ENCODE data around the gene CDS1.
"Not testable (repeated sequence)": the region's sequence is repeated elsewhere in the genome, so short reads cannot be mapped to it uniquely, and the experiment has no call there.

The CDS1 gene

DNA sequence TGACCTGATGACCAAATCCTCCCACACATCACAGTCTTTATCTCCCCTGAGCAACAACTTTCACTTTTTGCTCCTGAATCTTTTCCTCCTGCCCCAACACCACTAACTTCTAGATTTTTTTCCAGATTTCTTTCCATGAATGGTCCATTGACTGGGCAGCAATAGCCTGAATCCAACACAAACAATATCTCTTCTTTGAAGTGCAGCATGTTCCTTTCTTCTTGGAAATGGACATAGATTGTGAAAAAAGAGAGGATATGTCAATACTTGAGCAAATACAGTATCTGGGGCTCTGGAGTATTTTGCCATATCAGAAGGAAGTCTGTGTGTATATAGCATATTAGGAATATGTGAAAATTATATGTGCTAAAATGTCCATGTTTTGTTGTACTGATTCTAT is 55.2 kb downstream of the CDS1 start:
- Mint-ChIP-seq H3K4me1 (ENCODE audit: low read depth) (no peaks in the 10 kb centered on the region), H3K36me3 (ENCODE audit: low read depth) (no peaks in the 10 kb centered on the region), H3K4me3 (no peak overlapping the region), H3K27ac (no peak overlapping the region), H3K9me3 (no peaks in the 10 kb centered on the region), H3K27me3 (no peaks in the 10 kb centered on the region)

DNA sequence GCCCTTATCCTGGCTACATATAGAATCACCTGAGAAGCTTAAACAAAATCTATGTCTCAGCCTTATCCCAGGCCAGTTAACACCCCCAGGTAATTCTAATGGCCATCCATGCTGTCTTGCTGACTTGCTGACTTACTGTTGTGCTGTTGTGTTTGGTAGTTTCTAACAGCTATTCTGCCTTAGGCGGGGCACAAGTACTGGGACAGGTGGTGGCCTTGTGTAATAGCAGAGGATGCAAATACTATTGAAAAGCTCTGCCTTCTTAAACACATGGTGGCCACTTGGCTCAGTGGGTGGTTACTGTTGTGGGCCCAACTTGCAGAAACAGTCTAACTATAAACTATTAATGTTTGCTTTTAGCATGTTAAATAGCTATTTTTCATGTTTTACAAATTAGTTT is 56.2 kb downstream of the CDS1 start:
- Mint-ChIP-seq H3K36me3 (ENCODE audit: low read depth) (no peaks in the 10 kb centered on the region), H3K9me3 (no peaks in the 10 kb centered on the region), H3K4me1 (ENCODE audit: low read depth) (no peaks in the 10 kb centered on the region), H3K27ac (no peak overlapping the region), H3K4me3 (no peak overlapping the region), H3K27me3 (no peaks in the 10 kb centered on the region)

DNA sequence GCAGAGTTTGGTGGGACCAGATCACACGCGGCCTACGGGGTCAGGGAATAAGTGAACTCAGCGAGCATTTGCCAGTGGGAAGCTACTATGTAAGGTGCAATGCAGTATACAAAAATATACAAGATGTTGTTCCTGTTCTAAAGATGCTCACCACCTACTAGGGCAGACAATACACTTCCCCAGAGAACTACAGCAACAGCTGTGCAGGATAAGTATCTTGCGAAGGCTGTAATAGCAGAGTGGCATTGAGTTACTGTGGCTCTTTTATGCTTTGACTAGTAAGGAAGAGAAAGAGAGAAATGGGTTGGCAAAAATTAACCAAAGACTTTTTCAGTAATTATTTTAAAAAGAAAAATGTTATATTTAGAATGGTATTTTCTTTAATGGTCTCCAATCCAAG is 61.2 kb downstream of the CDS1 start:
- H3K9me3 Mint-ChIP-seq, result no peaks in the 10 kb centered on the region
- peaks cover 4% of the 10 kb centered on the region for H3K27me3 Mint-ChIP-seq
- no peaks in the 10 kb centered on the region for H3K36me3 Mint-ChIP-seq (ENCODE audit: low read depth)
- H3K4me1 Mint-ChIP-seq (ENCODE audit: low read depth), result no peaks in the 10 kb centered on the region
- no peak overlapping the region for H3K4me3 Mint-ChIP-seq
- no peak overlapping the region for H3K27ac Mint-ChIP-seq

DNA sequence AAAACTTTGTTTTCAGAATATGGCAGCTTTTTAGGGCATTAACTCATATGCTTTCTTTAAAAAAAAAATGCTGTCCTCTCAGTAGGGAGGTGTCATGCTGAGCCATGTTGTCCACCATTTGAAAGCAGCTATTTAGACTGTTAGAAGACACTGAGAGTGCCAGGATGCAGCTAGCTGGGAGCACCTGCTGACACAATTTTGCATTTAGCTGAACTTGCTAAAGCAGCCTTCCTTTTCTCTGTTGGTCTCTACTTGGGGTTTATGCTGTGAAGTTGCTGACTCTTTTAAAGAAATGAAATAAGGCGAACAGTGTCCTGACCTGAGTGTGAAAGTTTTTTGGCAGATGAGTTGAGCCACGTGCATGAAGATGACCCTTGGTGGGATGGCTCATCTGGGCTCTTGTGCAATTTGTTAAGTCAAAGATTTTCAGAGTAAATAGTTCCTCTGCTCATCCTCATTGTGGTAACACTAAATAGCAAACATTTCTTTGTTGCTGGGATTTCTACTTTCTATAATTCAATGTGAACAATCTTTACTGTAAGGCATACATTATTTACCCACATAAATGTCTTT is 64.5 kb downstream of the CDS1 start:
- Mint-ChIP-seq H3K27me3 (peaks cover 4% of the 10 kb centered on the region), H3K4me3 (no peak overlapping the region), H3K9me3 (no peaks in the 10 kb centered on the region), H3K36me3 (ENCODE audit: low read depth) (no peaks in the 10 kb centered on the region), H3K27ac (no peak overlapping the region), H3K4me1 (ENCODE audit: low read depth) (no peaks in the 10 kb centered on the region)

DNA sequence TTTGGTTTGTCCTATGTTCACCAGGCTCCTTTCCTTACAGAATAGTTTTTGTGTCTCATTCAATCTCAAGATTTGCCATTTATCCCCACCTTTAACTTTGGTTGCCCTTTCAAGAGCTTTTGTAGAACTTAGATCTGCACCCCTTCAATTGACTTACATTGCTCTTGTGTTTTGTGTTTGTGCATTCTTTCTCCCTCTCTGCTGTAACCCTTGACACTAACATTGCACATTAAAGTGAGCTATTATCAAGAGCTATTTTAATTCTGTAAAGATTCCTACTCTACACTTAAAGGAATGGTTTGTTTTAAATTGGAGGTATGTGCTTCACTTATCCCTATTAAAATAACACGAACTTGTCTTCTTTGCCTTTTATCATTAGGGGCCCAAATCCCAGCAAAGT is 65.3 kb downstream of the CDS1 start:
- peaks cover 4% of the 10 kb centered on the region for H3K27me3 Mint-ChIP-seq
- H3K9me3 Mint-ChIP-seq, result no peaks in the 10 kb centered on the region
- H3K4me3 Mint-ChIP-seq, result no peak overlapping the region
- H3K36me3 Mint-ChIP-seq (ENCODE audit: low read depth), result no peaks in the 10 kb centered on the region
- no peaks in the 10 kb centered on the region for H3K4me1 Mint-ChIP-seq (ENCODE audit: low read depth)
- no peak overlapping the region for H3K27ac Mint-ChIP-seq

DNA sequence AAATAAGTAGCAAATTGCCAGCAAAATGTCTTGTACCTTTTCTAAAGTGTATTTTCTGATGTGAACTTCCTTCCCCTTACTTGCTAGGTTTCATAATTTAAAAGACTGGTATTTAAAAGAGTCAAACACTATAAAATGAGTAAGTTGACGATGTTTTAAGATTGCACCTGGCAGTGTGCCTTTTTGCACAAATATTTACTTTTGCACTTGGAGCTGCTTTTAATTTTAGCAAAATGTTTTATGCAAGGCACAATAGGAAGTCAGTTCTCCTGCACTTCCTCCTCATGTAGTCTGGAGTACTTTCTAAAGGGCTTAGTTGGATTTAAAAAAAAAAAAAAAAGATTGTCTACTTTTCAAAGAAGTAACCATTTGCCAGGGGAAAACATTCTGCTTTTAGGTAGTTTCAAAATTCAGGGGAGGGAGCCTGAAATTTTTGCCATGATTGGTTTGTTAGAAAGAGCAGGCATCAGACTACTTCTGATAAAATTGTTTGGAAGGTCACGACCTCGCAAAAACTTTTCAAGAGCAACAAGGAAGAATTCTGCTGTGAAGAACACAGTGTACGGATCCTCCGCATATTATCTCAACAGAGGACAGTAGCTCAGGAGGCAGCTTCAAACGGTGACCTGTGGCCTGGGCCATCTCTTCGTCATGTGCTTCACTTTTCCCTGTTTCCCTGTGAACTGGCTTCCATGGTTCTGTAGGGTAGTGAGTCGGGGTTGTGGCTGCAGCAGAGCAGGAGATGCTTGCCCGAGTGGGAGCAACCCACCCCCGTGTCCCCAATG is 66.1 kb downstream of the CDS1 start:
- H3K4me1 Mint-ChIP-seq (ENCODE audit: low read depth), result no peaks in the 10 kb centered on the region
- peaks cover 4% of the 10 kb centered on the region for H3K27me3 Mint-ChIP-seq
- H3K4me3 Mint-ChIP-seq, result no peak overlapping the region
- H3K36me3 Mint-ChIP-seq (ENCODE audit: low read depth), result no peaks in the 10 kb centered on the region
- no peak overlapping the region for H3K27ac Mint-ChIP-seq
- H3K9me3 Mint-ChIP-seq, result no peaks in the 10 kb centered on the region

DNA sequence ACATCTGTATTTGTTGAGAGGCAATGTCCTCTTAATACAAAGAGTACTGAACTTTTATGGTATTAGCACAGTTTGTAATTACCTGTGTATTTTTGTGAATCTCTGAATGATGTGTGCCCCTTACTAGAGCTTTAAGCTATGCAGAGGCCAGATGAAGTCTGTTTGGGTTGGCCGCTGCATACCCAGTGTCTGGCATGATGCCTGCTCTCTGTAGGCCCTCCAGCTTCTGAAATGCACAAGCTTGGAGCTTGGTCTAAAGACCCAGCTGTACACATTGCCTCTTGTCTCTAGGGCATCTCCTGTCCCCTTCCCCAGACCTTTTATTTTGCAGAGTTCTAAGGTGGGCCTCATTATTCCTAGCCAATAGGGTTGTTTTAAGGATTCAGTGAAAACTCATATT is 68.6 kb downstream of the CDS1 start:
- no peaks in the 10 kb centered on the region for H3K27me3 Mint-ChIP-seq
- no peaks in the 10 kb centered on the region for H3K9me3 Mint-ChIP-seq
- no peaks in the 10 kb centered on the region for H3K4me1 Mint-ChIP-seq (ENCODE audit: low read depth)
- H3K27ac Mint-ChIP-seq, result no peak overlapping the region
- no peaks in the 10 kb centered on the region for H3K36me3 Mint-ChIP-seq (ENCODE audit: low read depth)
- no peak overlapping the region for H3K4me3 Mint-ChIP-seq

DNA sequence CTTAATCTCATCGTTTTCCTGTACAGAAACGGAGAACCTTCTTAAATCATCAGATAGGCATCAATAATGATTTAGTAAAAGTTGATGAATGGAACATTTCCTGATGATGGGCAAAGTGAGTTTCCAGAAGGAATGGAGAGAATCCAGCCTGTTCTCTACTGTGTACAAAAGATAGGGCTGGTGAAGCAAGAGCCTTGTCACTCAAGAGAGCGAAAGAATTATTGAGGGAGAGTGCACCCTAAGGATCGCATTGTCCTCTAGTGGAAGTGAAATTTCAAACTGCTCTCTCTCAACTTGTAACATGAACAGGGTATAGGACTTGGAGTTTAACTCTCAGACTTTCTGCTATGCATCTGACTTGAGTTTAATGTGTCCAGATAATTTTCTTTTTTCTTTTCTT is 69.6 kb downstream of the CDS1 start:
- H3K27ac Mint-ChIP-seq, result no peak overlapping the region
- H3K4me1 Mint-ChIP-seq (ENCODE audit: low read depth), result no peaks in the 10 kb centered on the region
- no peaks in the 10 kb centered on the region for H3K9me3 Mint-ChIP-seq
- H3K36me3 Mint-ChIP-seq (ENCODE audit: low read depth), result no peaks in the 10 kb centered on the region
- H3K4me3 Mint-ChIP-seq, result no peak overlapping the region
- no peaks in the 10 kb centered on the region for H3K27me3 Mint-ChIP-seq

DNA sequence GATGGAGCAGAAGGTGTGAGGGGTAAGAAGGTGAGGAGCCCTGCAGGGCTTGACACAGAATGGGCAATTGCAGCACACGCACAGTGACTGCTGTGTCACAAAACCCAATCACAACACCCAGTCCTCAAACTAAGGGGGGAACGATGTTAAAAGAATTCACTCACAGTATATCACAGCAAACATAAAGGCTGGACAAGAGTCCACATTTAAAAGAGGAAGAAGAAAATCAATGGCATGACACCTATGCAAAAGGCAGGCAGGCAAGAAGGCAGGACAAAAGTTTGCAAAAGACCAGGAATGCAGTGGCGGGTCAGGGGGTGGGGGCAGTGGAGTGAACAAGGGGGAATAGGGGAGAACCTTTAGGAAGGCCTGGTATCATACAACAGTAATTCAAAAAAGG is 77.7 kb downstream of the CDS1 start:
- Mint-ChIP-seq H3K27me3 (no peaks in the 10 kb centered on the region), H3K36me3 (ENCODE audit: low read depth) (no peaks in the 10 kb centered on the region), H3K27ac (no peak overlapping the region), H3K9me3 (no peaks in the 10 kb centered on the region), H3K4me1 (ENCODE audit: low read depth) (no peaks in the 10 kb centered on the region), H3K4me3 (no peak overlapping the region)

DNA sequence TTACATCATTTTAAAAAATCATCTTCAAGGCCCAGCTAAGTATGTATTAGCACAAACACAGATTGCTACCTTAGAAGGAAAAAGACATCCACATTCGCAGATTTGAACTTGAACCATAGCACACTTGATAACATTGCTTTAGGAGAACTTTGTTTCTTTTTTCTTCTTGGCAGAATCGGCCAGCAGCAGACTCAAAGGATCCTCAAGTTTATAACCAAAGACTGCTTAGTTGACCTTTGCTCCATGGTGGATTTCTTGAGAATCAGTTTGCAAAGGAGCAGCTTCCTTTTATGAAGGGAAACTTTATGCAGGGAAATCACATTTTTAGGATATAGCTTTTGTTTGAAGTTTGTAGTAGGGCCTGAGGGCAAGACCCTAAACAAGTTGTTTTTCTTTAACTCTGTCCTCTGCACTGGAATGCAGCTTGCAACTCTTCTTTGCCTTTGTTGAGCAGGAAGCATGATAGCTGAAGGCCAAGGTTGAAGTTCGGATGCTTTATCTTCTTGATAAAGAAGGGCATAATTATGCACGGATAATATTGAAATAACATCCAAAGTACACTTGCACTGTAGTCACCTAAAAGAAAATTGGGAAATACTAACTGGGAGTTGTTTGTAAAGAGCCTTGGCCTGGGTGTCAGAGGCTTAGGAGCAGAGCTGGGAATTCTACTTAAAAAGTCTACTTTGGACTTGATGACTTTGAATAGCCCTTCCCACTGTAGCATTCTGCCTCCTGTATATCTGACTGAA is 78.4 kb downstream of the CDS1 start:
- Mint-ChIP-seq H3K27me3 (no peaks in the 10 kb centered on the region), H3K4me3 (no peak overlapping the region), H3K36me3 (ENCODE audit: low read depth) (no peaks in the 10 kb centered on the region), H3K27ac (no peak overlapping the region), H3K4me1 (ENCODE audit: low read depth) (no peaks in the 10 kb centered on the region), H3K9me3 (no peaks in the 10 kb centered on the region)

DNA sequence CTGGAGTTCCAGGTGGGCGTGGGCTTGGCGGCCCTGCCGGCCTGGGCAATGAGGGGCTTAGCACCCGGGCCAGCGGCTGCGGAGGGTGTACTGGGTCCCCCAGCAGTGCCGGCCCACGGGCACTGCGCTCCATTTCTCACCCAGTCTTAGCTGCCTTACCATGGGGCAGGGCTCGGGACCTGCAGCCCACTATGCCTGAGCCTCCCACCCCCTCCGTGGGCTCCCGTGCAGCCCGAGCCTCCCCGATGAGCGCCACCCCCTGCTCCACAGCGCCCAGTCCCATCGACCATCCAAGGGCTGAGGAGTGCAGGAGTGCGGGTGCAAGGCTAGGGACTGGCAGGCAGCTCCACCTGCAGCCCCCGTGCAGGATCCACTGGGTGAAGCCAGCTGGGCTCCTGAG is 81.8 kb downstream of the CDS1 start:
- not testable (repeated sequence) for H3K4me3 Mint-ChIP-seq; H3K36me3 Mint-ChIP-seq (ENCODE audit: low read depth); H3K9me3 Mint-ChIP-seq; H3K27ac Mint-ChIP-seq; H3K27me3 Mint-ChIP-seq; H3K4me1 Mint-ChIP-seq (ENCODE audit: low read depth)

DNA sequence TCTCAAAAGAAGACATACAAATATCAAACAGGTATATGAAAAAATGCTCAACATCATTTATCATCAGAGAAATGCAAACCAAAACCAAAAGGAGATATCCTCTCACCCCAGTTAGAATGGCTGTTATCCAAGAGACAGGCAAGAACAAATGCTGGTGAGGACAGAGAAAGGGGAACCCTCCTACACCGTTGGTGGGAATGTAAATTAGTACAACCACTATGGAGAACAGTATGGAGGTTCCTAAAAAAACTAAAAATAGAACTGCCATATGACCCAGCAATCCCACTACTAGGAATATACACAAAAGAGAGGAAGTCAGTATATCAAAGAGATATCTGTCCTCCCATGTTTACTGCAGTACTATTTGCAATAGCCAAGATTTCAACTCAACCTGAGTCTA is 83.5 kb downstream of the CDS1 start:
- Mint-ChIP-seq H3K4me1 (ENCODE audit: low read depth) (no peaks in the 10 kb centered on the region), H3K9me3 (no peaks in the 10 kb centered on the region), H3K27ac (no peak overlapping the region), H3K27me3 (no peaks in the 10 kb centered on the region), H3K36me3 (ENCODE audit: low read depth) (no peaks in the 10 kb centered on the region), H3K4me3 (no peak overlapping the region)

DNA sequence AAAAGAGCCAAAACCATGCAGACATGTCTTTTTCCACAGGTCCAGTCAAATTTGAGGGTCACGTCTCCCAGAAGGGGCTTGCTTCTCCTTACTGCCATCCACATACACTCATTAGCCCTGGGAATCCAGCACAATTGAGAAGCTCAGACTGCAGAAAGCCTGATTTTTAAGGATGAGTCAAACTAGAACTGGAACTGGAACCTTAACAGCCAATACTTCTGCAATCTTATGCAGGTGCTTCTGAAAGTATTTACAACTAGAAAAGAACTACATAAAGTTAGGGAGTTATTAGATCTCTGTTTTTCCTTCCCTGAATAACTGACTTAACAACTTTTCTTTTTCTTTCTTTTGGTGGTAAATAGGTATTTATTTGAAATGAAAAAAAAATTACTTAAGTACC is 86.3 kb downstream of the CDS1 start:
- Mint-ChIP-seq H3K4me3 (no peak overlapping the region), H3K9me3 (no peaks in the 10 kb centered on the region), H3K36me3 (ENCODE audit: low read depth) (no peaks in the 10 kb centered on the region), H3K27ac (no peak overlapping the region), H3K27me3 (no peaks in the 10 kb centered on the region), H3K4me1 (ENCODE audit: low read depth) (no peaks in the 10 kb centered on the region)

DNA sequence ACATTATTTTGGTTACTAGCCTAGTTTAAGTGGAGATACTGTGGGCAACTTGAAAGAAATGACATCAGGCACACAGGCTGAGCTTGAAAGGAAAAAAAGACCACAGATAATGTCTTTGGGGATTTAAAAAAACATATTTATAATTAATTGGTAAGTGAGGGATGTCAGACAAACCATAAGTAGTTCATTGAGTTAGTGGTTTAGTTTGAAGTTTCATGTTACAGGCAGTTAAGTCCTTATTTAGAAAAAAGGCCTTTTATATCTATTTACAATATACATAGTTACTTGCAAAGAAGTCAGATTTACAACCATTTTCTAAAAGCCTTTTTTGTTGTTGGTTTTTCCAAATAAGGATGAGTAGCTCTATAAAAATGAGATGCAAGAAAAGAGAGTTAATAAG is 89.2 kb downstream of the CDS1 start:
- H3K9me3 Mint-ChIP-seq, result no peaks in the 10 kb centered on the region
- no peaks in the 10 kb centered on the region for H3K36me3 Mint-ChIP-seq (ENCODE audit: low read depth)
- H3K27ac Mint-ChIP-seq, result no peak overlapping the region
- H3K27me3 Mint-ChIP-seq, result no peaks in the 10 kb centered on the region
- no peaks in the 10 kb centered on the region for H3K4me1 Mint-ChIP-seq (ENCODE audit: low read depth)
- no peak overlapping the region for H3K4me3 Mint-ChIP-seq

DNA sequence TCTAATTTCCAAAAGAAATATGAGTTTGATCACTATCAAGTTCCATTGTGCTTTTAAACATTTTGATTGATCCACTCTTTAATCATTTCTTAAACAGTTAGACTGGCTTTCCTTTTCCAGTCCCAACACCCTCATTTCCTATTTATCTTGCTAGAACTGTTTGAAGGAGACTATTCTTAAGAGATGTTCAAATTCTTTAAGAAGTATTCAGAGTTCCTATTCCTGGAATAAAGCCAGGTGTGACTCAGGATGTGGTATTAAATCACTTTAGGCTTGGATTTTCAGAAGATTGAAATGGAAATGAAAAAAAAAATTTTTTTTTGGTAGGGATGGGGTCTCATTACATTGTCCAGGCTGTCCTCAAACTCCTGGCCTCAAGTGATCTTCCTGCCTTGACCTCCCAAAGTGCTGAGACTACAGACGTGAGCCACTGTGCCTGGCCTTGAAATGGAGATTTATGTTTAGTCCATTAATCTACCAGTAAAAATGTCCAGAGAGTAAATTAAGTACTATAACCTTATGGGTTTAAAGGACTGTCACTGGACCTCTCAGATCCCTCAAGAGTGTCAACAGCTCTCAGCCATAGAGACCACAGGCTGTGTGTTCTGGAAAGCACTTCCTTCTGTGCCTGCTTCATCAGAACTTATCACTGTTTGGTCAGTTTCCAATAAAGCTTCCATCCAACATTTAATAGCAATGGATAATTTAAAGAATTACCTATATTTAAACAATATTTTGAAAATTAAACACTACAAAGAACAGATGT is 90.7 kb downstream of the CDS1 start:
- H3K9me3 Mint-ChIP-seq, result no peaks in the 10 kb centered on the region
- H3K27me3 Mint-ChIP-seq, result no peaks in the 10 kb centered on the region
- H3K4me3 Mint-ChIP-seq, result no peak overlapping the region
- H3K36me3 Mint-ChIP-seq (ENCODE audit: low read depth), result no peaks in the 10 kb centered on the region
- no peaks in the 10 kb centered on the region for H3K4me1 Mint-ChIP-seq (ENCODE audit: low read depth)
- H3K27ac Mint-ChIP-seq, result no peak overlapping the region
